HCT116 (cell line): Measurements from ENCODE around the gene NT5C3B.

Source experiments
- CBX3 ChIP-seq: IDR thresholded peaks from 2 replicates; pipeline ENCODE4 v1.6.1; 2012; ENCODE audit warnings: low read depth
- CTCF ChIP-seq, 3 experiments: fragments of 200-600 bp in 1 of 3; sonication (generic) in 1 of 3; IDR thresholded peaks in 2 of 3; conservative IDR thresholded peaks in 1 of 3; 2 replicates each; pipeline ENCODE4 v1.5.1; 2012 to 2017; ENCODE audit warnings: low read depth in 2 of 3, low read length in 2 of 3, antibody characterized with exemption in 1 of 3, borderline replicate concordance in 1 of 3, control low read depth in 1 of 3, mild to moderate bottlenecking in 1 of 3, mixed read lengths in 1 of 3, mixed run types in 1 of 3, moderate library complexity in 1 of 3; ENCODE audit not compliant: insufficient read depth in 1 of 3
- ELF1 ChIP-seq: IDR thresholded peaks from 2 replicates; pipeline ENCODE4 v1.6.1; 2012; ENCODE audit warnings: low read depth, borderline replicate concordance
- EZH2 ChIP-seq: fragments of 200-600 bp; sonication (generic); IDR thresholded peaks from 2 replicates; pipeline ENCODE4 v1.6.1; 2017; ENCODE audit warnings: antibody characterized with exemption, mixed run types
- EZH2phosphoT487 ChIP-seq: fragments of 200-600 bp; IDR thresholded peaks from 2 replicates; pipeline ENCODE4 v1.6.1; 2018; ENCODE audit warnings: antibody characterized with exemption, borderline replicate concordance
- FOSL1 ChIP-seq: IDR thresholded peaks from 2 replicates; pipeline ENCODE4 v1.6.1; 2012; ENCODE audit warnings: low read depth
- JUND ChIP-seq: IDR thresholded peaks from 2 replicates; pipeline ENCODE4 v1.6.1; 2012
- MAX ChIP-seq: IDR thresholded peaks from 2 replicates; pipeline ENCODE4 v1.6.1; 2012
- POLR2A ChIP-seq: IDR thresholded peaks from 2 replicates; pipeline ENCODE4 v1.7.0; 2011; ENCODE audit warnings: borderline replicate concordance; ENCODE audit not compliant: insufficient read depth, insufficient read length; ENCODE audit errors: extremely low read depth
- POLR2AphosphoS5 ChIP-seq: IDR thresholded peaks from 2 replicates; pipeline ENCODE4 v1.6.1; 2011; ENCODE audit warnings: mild to moderate bottlenecking, low read depth, low read length, moderate library complexity
- REST ChIP-seq: IDR thresholded peaks from 2 replicates; pipeline ENCODE4 v1.6.1; 2012; ENCODE audit warnings: low read depth
- YY1 ChIP-seq: IDR thresholded peaks from 2 replicates; pipeline ENCODE4 v1.6.1; 2011; ENCODE audit warnings: low read length, low read depth, moderate library complexity, mild to moderate bottlenecking; ENCODE audit not compliant: insufficient replicate concordance; ENCODE audit errors: extremely low read depth
- ZFX ChIP-seq: fragments of 450-650 bp; IDR thresholded peaks from 2 replicates; pipeline ENCODE4 v1.6.1; 2017

GRCh38 chr17:41775394-41776226 lies 60.4 kb downstream of the NT5C3B start:
- TF ChIP-seq EZH2 (no peak), CTCF (IDR thresholded peaks at IDR 0.05 in 2 of 3, conservative IDR thresholded peaks at IDR 0.05 in 1 of 3; ENCODE audit: borderline replicate concordance in 1 of 3, insufficient read depth in 1 of 3, low read depth in 2 of 3, low read length in 2 of 3) (no peak), REST (no peak), MAX (no peak; the same call in 1 of the 2 replicates), ZFX (no peak), EZH2phosphoT487 (no peak), FOSL1 (no peak), YY1 (no peak), POLR2AphosphoS5 (no peak), POLR2A (no peak), CBX3 (no peak), ELF1 (no peak), JUND (no peak)
